ENCODE data around the gene SPAG17. TPM values are rescaled to one million over a fixed set of nuclear protein-coding genes. Genes with fewer than 3 reads are reported as not detected.

SPAG17 gene
- polyA plus RNA-seq, 1 donor (not counting 4 experiments of a cell fraction or from before 2014, with no cell fraction given) = 0.52 TPM

- H3K36me3 ChIP-seq (ENCODE audit: control insufficient read depth in 2 of 2, extremely low read depth in 1 of 2, insufficient read depth in 2 of 2, low read length in 2 of 2) = no peaks in the 10 kb centered on the region
- FAIRE-seq (no peak), DNase-seq (ENCODE audit: low read depth, low spot score) (no peak)
- no peak overlapping the region for H3K27ac ChIP-seq (ENCODE audit: control insufficient read depth, insufficient read depth, low read length)
- H3K9me3 ChIP-seq (ENCODE audit: control insufficient read depth, low read depth, low read length) = no peaks in the 10 kb centered on the region
- H3K4me3 ChIP-seq (ENCODE audit: control insufficient read depth in 2 of 3, extremely low read depth in 1 of 3, insufficient read depth in 2 of 3, low read depth in 1 of 3, low read length in 3 of 3) = no peak overlapping the region
- no peaks in the 10 kb centered on the region for H3K27me3 ChIP-seq (ENCODE audit: control insufficient read depth, extremely low read depth, insufficient read depth, low read length)
- H4K20me1 ChIP-seq (ENCODE audit: control insufficient read depth, extremely low read depth, insufficient read depth, low read length) = no peaks in the 10 kb centered on the region
- H3K4me2 ChIP-seq (ENCODE audit: control insufficient read depth, extremely low read depth, insufficient read depth, low read depth, low read length) = no peak overlapping the region
- dilution Hi-C loops (cut with MboI; ENCODE audit: extremely low pct_ligation_motif_present, low sequenced_read_pairs) = no loop called here
- no peak overlapping the region for H3K9ac ChIP-seq (ENCODE audit: control insufficient read depth, extremely low read depth, insufficient read depth, low read length)
- no peaks in the 10 kb centered on the region for H3K9me1 ChIP-seq (ENCODE audit: control insufficient read depth, extremely low read depth, insufficient read depth, low read length)
- TF ChIP-seq EZH2 (IDR thresholded peaks at IDR 0.05; ENCODE audit: low read length) (no peak), CTCF (optimal IDR thresholded peaks at IDR 0.05 in 1 of 3, IDR thresholded peaks at IDR 0.05 in 1 of 3, conservative IDR thresholded peaks at IDR 0.05 in 1 of 3; ENCODE audit: extremely low read depth in 1 of 3, insufficient read depth in 2 of 3, low read length in 3 of 3) (no peak)
- H3K4me1 ChIP-seq (ENCODE audit: control insufficient read depth, extremely low read depth, insufficient read depth, low read length) = peaks cover 18% of the 10 kb centered on the region
- no peak overlapping the region for H2AFZ ChIP-seq (ENCODE audit: control insufficient read depth, low read length)
- no peaks in the 10 kb centered on the region for H3K79me2 ChIP-seq (ENCODE audit: control insufficient read depth, insufficient read depth, low read length)
Measured at GRCh38 chr1:118118873-118119463, 66.1 kb downstream of the SPAG17 start.

GRCh38 chr1:118118469-118118868 is 66.6 kb downstream of the SPAG17 start:
- Histone ChIP-seq H3K9me3 (ENCODE audit: control insufficient read depth, low read depth, low read length) (no peaks in the 10 kb centered on the region), H2AFZ (ENCODE audit: control insufficient read depth, low read length) (no peak overlapping the region), H3K79me2 (ENCODE audit: control insufficient read depth, insufficient read depth, low read length) (no peaks in the 10 kb centered on the region), H4K20me1 (ENCODE audit: control insufficient read depth, extremely low read depth, insufficient read depth, low read length) (no peaks in the 10 kb centered on the region), H3K4me3 (ENCODE audit: control insufficient read depth in 2 of 3, extremely low read depth in 1 of 3, insufficient read depth in 2 of 3, low read depth in 1 of 3, low read length in 3 of 3) (no peak overlapping the region), H3K27ac (ENCODE audit: control insufficient read depth, insufficient read depth, low read length) (no peak overlapping the region), H3K9ac (ENCODE audit: control insufficient read depth, extremely low read depth, insufficient read depth, low read length) (no peak overlapping the region), H3K36me3 (ENCODE audit: control insufficient read depth in 2 of 2, extremely low read depth in 1 of 2, insufficient read depth in 2 of 2, low read length in 2 of 2) (no peaks in the 10 kb centered on the region), H3K4me2 (ENCODE audit: control insufficient read depth, extremely low read depth, insufficient read depth, low read depth, low read length) (no peak overlapping the region), H3K9me1 (ENCODE audit: control insufficient read depth, extremely low read depth, insufficient read depth, low read length) (no peaks in the 10 kb centered on the region), H3K4me1 (ENCODE audit: control insufficient read depth, extremely low read depth, insufficient read depth, low read length) (peaks cover 18% of the 10 kb centered on the region), H3K27me3 (ENCODE audit: control insufficient read depth, extremely low read depth, insufficient read depth, low read length) (no peaks in the 10 kb centered on the region)
- FAIRE-seq = no peak
- no peak for DNase-seq (ENCODE audit: low read depth, low spot score)
- TF ChIP-seq CTCF (optimal IDR thresholded peaks at IDR 0.05 in 1 of 3, IDR thresholded peaks at IDR 0.05 in 1 of 3, conservative IDR thresholded peaks at IDR 0.05 in 1 of 3; ENCODE audit: extremely low read depth in 1 of 3, insufficient read depth in 2 of 3, low read length in 3 of 3) (no peak), EZH2 (IDR thresholded peaks at IDR 0.05; ENCODE audit: low read length) (no peak)
- dilution Hi-C loops (cut with MboI; ENCODE audit: extremely low pct_ligation_motif_present, low sequenced_read_pairs) = no loop called here
